Measurements from ENCODE around the gene BCL2.

Gene BCL2

GRCh38 chr18:63085611-63086010, 234.0 kb downstream of the BCL2 start:
- no peak for DNase-seq (ENCODE audit: low read depth in 2 of 2)

GRCh38 chr18:63084219-63084618, 235.3 kb downstream of the BCL2 start:
- no peak for DNase-seq (ENCODE audit: low read depth in 2 of 2)

GRCh38 chr18:63083555-63083954, 236.0 kb downstream of the BCL2 start:
- DNase-seq (ENCODE audit: low read depth in 2 of 2) = no peak

GRCh38 chr18:63083020-63083531, 236.5 kb downstream of the BCL2 start:
- DNase-seq (ENCODE audit: low read depth in 2 of 2) = no peak

- no peak for DNase-seq (ENCODE audit: low read depth in 2 of 2)
Measured at GRCh38 chr18:63082366-63083019, 237.1 kb downstream of the BCL2 start.

- DNase-seq (ENCODE audit: low read depth in 2 of 2) = no peak
Measured at GRCh38 chr18:63079114-63079513, 240.5 kb downstream of the BCL2 start.

GRCh38 chr18:63078471-63078870, 241.1 kb downstream of the BCL2 start:
- no peak for DNase-seq (ENCODE audit: low read depth in 2 of 2)

GRCh38 chr18:63074981-63075404, 244.6 kb downstream of the BCL2 start:
- peak in 1 of 2 donors; percentile 32 for DNase-seq (ENCODE audit: low read depth in 2 of 2)

- DNase-seq (ENCODE audit: low read depth in 2 of 2) = no peak
Measured at GRCh38 chr18:63073481-63073880, 246.1 kb downstream of the BCL2 start.
